Muscle layer of duodenum (tissue), 2 donors: ENCODE results near the gene FAM174B.

ENCODE experiments used
- H3K27ac ChIP-seq: one replicate; pipeline ENCODE4 v1.7.0; 2013; ENCODE audit warnings: mild to moderate bottlenecking, low read length
- H3K27me3 ChIP-seq: one replicate; pipeline ENCODE4 v1.7.0; 2013; ENCODE audit warnings: low read depth, mild to moderate bottlenecking, control low read depth, low read length
- H3K36me3 ChIP-seq, 2 donors: one replicate each; pipeline ENCODE4 v1.7.0; 2013; ENCODE audit warnings: low read length in 2 of 2, control low read depth in 1 of 2, mild to moderate bottlenecking in 1 of 2; ENCODE audit not compliant: insufficient read depth in 2 of 2, control insufficient read depth in 1 of 2
- H3K4me1 ChIP-seq, 2 donors: one replicate each; pipeline ENCODE4 v1.7.0; 2013; ENCODE audit warnings: low read length in 2 of 2, mild to moderate bottlenecking in 2 of 2, control low read depth in 1 of 2, moderate library complexity in 1 of 2; ENCODE audit not compliant: insufficient read depth in 2 of 2, control insufficient read depth in 1 of 2
- H3K4me3 ChIP-seq, 2 donors: one replicate each; pipeline ENCODE4 v1.7.0; 2013; ENCODE audit warnings: low read length in 2 of 2, low read depth in 1 of 2, mild to moderate bottlenecking in 1 of 2
- H3K9me3 ChIP-seq, 2 donors: one replicate each; pipeline ENCODE4 v1.7.0; 2013; ENCODE audit warnings: low read length in 2 of 2, control low read depth in 1 of 2, mild to moderate bottlenecking in 1 of 2; ENCODE audit not compliant: control insufficient read depth in 1 of 2
- donor health status: healthy.

FAM174B gene

GRCh38 chr15:92576597-92577200 lies 78.9 kb downstream of the FAM174B start:
- H3K4me1 ChIP-seq: no peaks in the 10 kb centered on the region

GRCh38 chr15:92574566-92574965 lies 81.0 kb downstream of the FAM174B start:
- Histone ChIP-seq H3K9me3 (no peaks in the 10 kb centered on the region), H3K36me3 (no peaks in the 10 kb centered on the region), H3K27me3 (no peaks in the 10 kb centered on the region), H3K27ac (no peak overlapping the region), H3K4me1 (no peaks in the 10 kb centered on the region), H3K4me3 (no peak overlapping the region)

More at GRCh38 chr15:92576597-92577200, 78.9 kb downstream of the FAM174B start:
- H3K9me3 ChIP-seq: no peaks in the 10 kb centered on the region
- no peaks in the 10 kb centered on the region for H3K36me3 ChIP-seq
- no peak overlapping the region for H3K27ac ChIP-seq
- H3K27me3 ChIP-seq: no peaks in the 10 kb centered on the region
- no peak overlapping the region for H3K4me3 ChIP-seq

DNA sequence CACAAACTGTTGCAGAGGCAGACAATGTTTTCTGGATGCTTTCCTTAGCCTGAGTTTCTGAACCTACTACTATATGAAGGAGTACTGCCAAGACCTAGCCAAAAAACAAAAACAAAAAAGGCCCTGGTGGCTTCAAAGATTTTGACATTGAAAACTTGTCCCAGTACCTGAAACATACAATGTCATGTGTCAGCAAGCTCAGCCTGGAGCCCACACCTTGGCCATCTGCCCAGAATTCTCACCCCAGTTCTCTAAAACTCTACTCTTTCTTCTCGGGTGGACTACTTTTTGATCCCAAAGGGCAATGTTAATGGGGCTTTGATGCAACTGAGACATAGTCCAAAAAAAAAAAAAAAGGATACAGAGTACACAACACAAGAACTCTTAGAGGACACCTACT lies 81.4 kb downstream of the FAM174B start:
- H3K4me3 ChIP-seq: no peak overlapping the region
- H3K4me1 ChIP-seq: no peaks in the 10 kb centered on the region
- H3K36me3 ChIP-seq: no peaks in the 10 kb centered on the region
- H3K9me3 ChIP-seq: no peaks in the 10 kb centered on the region
- H3K27ac ChIP-seq: no peak overlapping the region
- no peaks in the 10 kb centered on the region for H3K27me3 ChIP-seq

GRCh38 chr15:92571824-92572223 lies 83.8 kb downstream of the FAM174B start:
- H3K9me3 ChIP-seq: no peaks in the 10 kb centered on the region
- H3K36me3 ChIP-seq: no peaks in the 10 kb centered on the region
- no peak overlapping the region for H3K27ac ChIP-seq
- H3K4me3 ChIP-seq: no peak overlapping the region
- H3K27me3 ChIP-seq: no peaks in the 10 kb centered on the region
- H3K4me1 ChIP-seq: no peaks in the 10 kb centered on the region

DNA sequence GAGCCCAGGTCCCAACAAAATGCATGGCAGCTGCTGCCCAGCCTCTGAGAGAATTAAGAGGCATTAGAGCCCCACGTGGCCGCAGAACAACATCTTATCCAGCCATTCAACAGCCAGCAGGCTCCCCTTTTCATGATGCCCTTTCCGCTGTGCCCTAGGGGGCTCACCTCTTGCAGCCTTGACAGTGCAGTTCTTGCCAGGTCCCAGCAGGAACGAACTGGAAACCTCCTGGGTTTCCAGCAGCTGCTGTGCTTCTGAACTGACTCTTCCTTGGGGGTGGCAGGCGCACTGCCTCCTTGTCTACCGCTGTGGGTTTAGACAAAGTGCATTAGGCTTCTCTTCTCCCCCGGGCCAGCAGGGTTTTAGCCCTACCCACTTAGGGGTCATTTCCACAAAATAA lies 85.2 kb downstream of the FAM174B start:
- Histone ChIP-seq H3K4me1 (no peaks in the 10 kb centered on the region), H3K9me3 (no peaks in the 10 kb centered on the region), H3K4me3 (no peak overlapping the region), H3K36me3 (no peaks in the 10 kb centered on the region), H3K27me3 (no peaks in the 10 kb centered on the region), H3K27ac (no peak overlapping the region)

DNA sequence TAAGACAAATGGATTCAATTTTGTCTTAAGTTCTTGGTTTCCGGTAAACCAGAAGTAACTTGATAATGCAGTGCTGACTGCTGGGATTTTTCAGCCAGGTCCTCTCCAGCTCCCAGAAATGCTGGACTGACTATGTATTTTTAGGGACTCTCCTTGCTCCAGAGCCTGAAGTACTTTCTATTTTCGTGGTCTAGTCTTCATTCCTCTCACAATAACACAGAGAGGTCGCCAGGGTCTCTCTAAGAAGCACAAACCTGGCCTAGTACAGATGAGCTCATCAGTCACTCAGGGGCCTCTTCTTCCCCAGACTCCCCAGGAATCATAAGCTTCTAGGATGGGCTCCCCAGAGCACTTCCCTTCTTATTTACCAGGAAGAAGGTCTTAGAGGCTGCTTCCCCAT lies 85.8 kb downstream of the FAM174B start:
- H3K27ac ChIP-seq: no peak overlapping the region
- H3K36me3 ChIP-seq: no peaks in the 10 kb centered on the region
- no peaks in the 10 kb centered on the region for H3K4me1 ChIP-seq
- H3K4me3 ChIP-seq: no peak overlapping the region
- no peaks in the 10 kb centered on the region for H3K27me3 ChIP-seq
- no peaks in the 10 kb centered on the region for H3K9me3 ChIP-seq
